SK-N-SH (cell line): Measurements from ENCODE around the gene FSD1. TPM values are rescaled to one million over a fixed set of nuclear protein-coding genes. Genes with fewer than 3 reads are reported as not detected.
A peak's percentile ranks its signal among the peaks of the same experiment; 100 is the strongest.

Experiments
- CTCF ChIA-PET: fragments of 300-600, 350-600 bp; formaldehyde crosslinking; extraction: SDS; loops from one replicate; lab custom pipeline; 2021; lab: Yijun Ruan, JAX
- POLR2A ChIA-PET: fragments of 350-600 bp; sonication (Branson Sonifier 250); formaldehyde crosslinking; extraction: SDS; loops from one replicate; lab custom pipeline; 2020; ENCODE audit warnings: antibody characterized with exemption, inconsistent platforms; lab: Yijun Ruan, JAX
- DNase-seq: peaks from one replicate; pipeline ENCODE4 v3.0.0; 2012
- H2AFZ ChIP-seq: fragments of 200-600 bp; sonication (generic); 2 replicates; pipeline ENCODE4 v1.8.1; 2016; ENCODE audit warnings: antibody characterized with exemption, mild to moderate bottlenecking, low read depth
- H3F3A ChIP-seq: fragments of 200-600 bp; sonication (generic); replicated peaks from 2 replicates; pipeline ENCODE3; 2016; ENCODE audit warnings: antibody characterized with exemption, mild to moderate bottlenecking; ENCODE audit not compliant: insufficient read depth
- H3K27ac ChIP-seq, 2 experiments: fragments of 200-500 bp in 1 of 2; fragments of 200-600 bp in 1 of 2; sonication (Bioruptor generic) in 1 of 2; sonication (generic), shearing (Covaris generic) in 1 of 2; 2 replicates each; pipeline versions ENCODE4 v1.5.1 to v1.6.1; 2014 to 2016; ENCODE audit warnings: low read depth in 2 of 2, inconsistent platforms in 1 of 2, low read length in 1 of 2, mild to moderate bottlenecking in 1 of 2, mixed read lengths in 1 of 2
- H3K27me3 ChIP-seq: fragments of 200-600 bp; sonication (generic), shearing (Covaris generic); 2 replicates; pipeline ENCODE4 v1.6.1; 2016; ENCODE audit warnings: mixed run types; ENCODE audit not compliant: insufficient read depth
- H3K36me3 ChIP-seq, 2 experiments: fragments of 200-500 bp in 1 of 2; fragments of 200-600 bp in 1 of 2; sonication (Bioruptor generic) in 1 of 2; sonication (generic) in 1 of 2; replicated peaks in 1 of 2; 2 replicates each; pipeline versions ENCODE3 to v1.5.1; 2014 to 2016; ENCODE audit warnings: low read length in 1 of 2, mild to moderate bottlenecking in 1 of 2; ENCODE audit not compliant: insufficient read depth in 2 of 2, control insufficient read depth in 1 of 2
- H3K4me1 ChIP-seq, 2 experiments: fragments of 200-500 bp in 1 of 2; fragments of 200-600 bp in 1 of 2; sonication (Bioruptor generic) in 1 of 2; sonication (generic), shearing (Covaris generic) in 1 of 2; 2 replicates each; pipeline versions ENCODE4 v1.5.1 to v1.6.1; 2014 to 2016; ENCODE audit warnings: low read depth in 1 of 2, low read length in 1 of 2, mixed run types in 1 of 2; ENCODE audit not compliant: insufficient read depth in 2 of 2, control insufficient read depth in 1 of 2
- H3K4me2 ChIP-seq: fragments of 200-600 bp; sonication (generic), shearing (Covaris generic); 2 replicates; pipeline ENCODE4 v1.6.1; 2017; ENCODE audit warnings: mixed run types
- H3K4me3 ChIP-seq, 2 experiments: fragments of 200-500 bp in 1 of 2; fragments of 200-600 bp in 1 of 2; sonication (Bioruptor generic) in 1 of 2; sonication (generic), shearing (Covaris generic) in 1 of 2; 2 replicates each; pipeline versions ENCODE4 v1.5.1 to v1.8.1; 2014 to 2016; ENCODE audit warnings: low read depth in 2 of 2, inconsistent platforms in 1 of 2, low read length in 1 of 2, mild to moderate bottlenecking in 1 of 2, mixed read lengths in 1 of 2, moderate library complexity in 1 of 2
- H3K79me2 ChIP-seq: fragments of 200-600 bp; sonication (generic); 2 replicates; pipeline ENCODE4 v1.8.1; 2017; ENCODE audit warnings: mild to moderate bottlenecking; ENCODE audit not compliant: insufficient read depth
- H3K9ac ChIP-seq: fragments of 200-600 bp; sonication (generic); 2 replicates; pipeline ENCODE4 v1.6.1; 2017; ENCODE audit warnings: mixed run types
- H3K9me2 ChIP-seq: fragments of 200-600 bp; sonication (generic); 2 replicates; pipeline ENCODE4 v1.6.1; 2017; ENCODE audit warnings: mixed run types
- H3K9me3 ChIP-seq: fragments of 200-600 bp; sonication (generic); 2 replicates; pipeline ENCODE4 v1.6.1; 2017; ENCODE audit warnings: mixed run types, mild to moderate bottlenecking, moderate library complexity
- H4K20me1 ChIP-seq: fragments of 200-600 bp; sonication (generic); 2 replicates; pipeline ENCODE4 v1.6.1; 2017; ENCODE audit warnings: mild to moderate bottlenecking, mixed run types; ENCODE audit not compliant: insufficient read depth
- CHD2 ChIP-seq: fragments of 150-350 bp; IDR thresholded peaks from 2 replicates; pipeline ENCODE4 v1.6.1; 2018; ENCODE audit warnings: low read length; ENCODE audit not compliant: partially characterized antibody
- EP300 ChIP-seq, 2 experiments: IDR thresholded peaks; 2 replicates each; pipeline versions ENCODE4 v1.4.0 to v1.6.1; 2012; ENCODE audit warnings: borderline replicate concordance in 1 of 2, low read depth in 1 of 2, low read length in 1 of 2
- MXI1 ChIP-seq: IDR thresholded peaks from 2 replicates; pipeline ENCODE4 v1.6.1; 2012; ENCODE audit warnings: mild to moderate bottlenecking, low read depth, low read length, improper control_type of control experiment
- REST ChIP-seq: IDR thresholded peaks from 2 replicates; pipeline ENCODE4 v1.6.1; 2012; ENCODE audit warnings: mild to moderate bottlenecking, low read depth, low read length, moderate library complexity
- RFX5 ChIP-seq: IDR thresholded peaks from 2 replicates; pipeline ENCODE4 v1.6.1; 2012; ENCODE audit warnings: mild to moderate bottlenecking, improper control_type of control experiment, low read length
- SIN3A ChIP-seq: IDR thresholded peaks from 2 replicates; pipeline ENCODE4 v1.6.1; 2012; ENCODE audit warnings: low read depth, mild to moderate bottlenecking, low read length, moderate library complexity, borderline replicate concordance
- USF2 ChIP-seq: fragments of 150-350 bp; IDR thresholded peaks from 2 replicates; pipeline ENCODE4 v1.6.1; 2017; ENCODE audit warnings: antibody characterized with exemption, low read length, low read depth, borderline replicate concordance
- WGBS: methylation state at CpG from one replicate; pipeline ENCODE4 v1.1.6; 2017; ENCODE audit warnings: low lambda C conversion rate; 5-methylcytosine and 5-hydroxymethylcytosine counted together
- polyA plus RNA-seq, 3 experiments: library from polyadenylated mRNA; depleted of rRNA; stranded (reverse); fragments of >200 nt; gene quantifications; 2 replicates each; pipeline ENCODE4 v1.2.3, GENCODE V29; 2012

The FSD1 gene
- polyA plus RNA-seq, 1 of the 3 experiments (the other 2 are of a cell fraction) = 49.0 TPM

- Histone ChIP-seq H3F3A (no peaks in the 10 kb centered on the region), H2AFZ (no peak overlapping the region), H3K9ac (no peak overlapping the region), H3K9me3 (no peaks in the 10 kb centered on the region), H3K79me2 (no peaks in the 10 kb centered on the region), H3K4me2 (no peak overlapping the region), H3K4me3 (no peak overlapping the region), H3K4me1 (peaks cover 0 to 14% of the 10 kb centered on the region in 2 experiments; a peak in 1 of 4 replicates), H3K27me3 (no peaks in the 10 kb centered on the region), H3K36me3 (no peaks in the 10 kb centered on the region), H3K9me2 (no peaks in the 10 kb centered on the region), H4K20me1 (no peaks in the 10 kb centered on the region), H3K27ac (peak overlapping the region in 1 of 2 experiments; percentile 24; a peak in 2 of 4 replicates)
- DNase-seq = peak; percentile 90
- 40% methylated on average over 10 of the region's 14 CpGs for WGBS
- TF ChIP-seq USF2 (no peak; the same call in 1 of the 2 replicates), CHD2 (peak; percentile 58), REST (no peak), EP300 (IDR thresholded peaks at IDR 0.05; ENCODE audit: borderline replicate concordance in 1 of 2, low read depth in 1 of 2, low read length in 1 of 2) (peak in 1 of 2 experiments; percentile 30; a peak in 1 of 4 replicates), SIN3A (no peak), RFX5 (peak; percentile 10; the same call in 1 of the 2 replicates), MXI1 (peak; percentile 79)
- ChIA-PET POLR2A (interaction anchor here (0.6 to 1.6 kb wide), 5 partner anchors 11 to 46 kb away, joined by 3 to 7 read pairs (median 3); no protein-coding TSS in a partner anchor), CTCF (interaction anchor here (0.8 to 2.5 kb wide), 6 partner anchors 9 to 57 kb away, joined by 3 to 12 read pairs (median 4); partner anchors contain the start of genes FSD1 and YJU2)
These were observed 8.2 kb upstream of the FSD1 start for GRCh38 chr19:4295972-4296771.
